ENCODE data around the gene CGNL1.

CGNL1 gene

DNA sequence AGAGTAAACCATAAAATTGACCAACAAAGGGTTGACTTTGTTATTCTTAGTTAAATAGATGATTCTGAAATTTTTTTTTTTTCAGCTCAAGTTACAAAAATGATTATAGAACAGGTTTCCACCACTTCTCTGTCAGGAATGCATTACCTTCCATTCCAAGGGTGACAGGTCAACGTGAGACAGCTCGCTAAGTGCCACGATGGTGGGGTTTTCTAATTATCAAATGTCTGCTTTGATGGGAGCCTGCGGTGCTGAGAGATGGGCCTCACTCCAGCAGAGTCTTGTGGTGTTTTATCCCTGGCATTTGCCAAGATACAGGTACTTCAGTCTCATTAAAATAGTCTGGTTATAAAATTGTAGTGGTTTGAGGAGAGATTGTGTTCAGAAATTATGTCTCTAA, 80.3 kb downstream of the CGNL1 start:
- DNase-seq (ENCODE audit: low read depth in 2 of 2), result no peak

DNA sequence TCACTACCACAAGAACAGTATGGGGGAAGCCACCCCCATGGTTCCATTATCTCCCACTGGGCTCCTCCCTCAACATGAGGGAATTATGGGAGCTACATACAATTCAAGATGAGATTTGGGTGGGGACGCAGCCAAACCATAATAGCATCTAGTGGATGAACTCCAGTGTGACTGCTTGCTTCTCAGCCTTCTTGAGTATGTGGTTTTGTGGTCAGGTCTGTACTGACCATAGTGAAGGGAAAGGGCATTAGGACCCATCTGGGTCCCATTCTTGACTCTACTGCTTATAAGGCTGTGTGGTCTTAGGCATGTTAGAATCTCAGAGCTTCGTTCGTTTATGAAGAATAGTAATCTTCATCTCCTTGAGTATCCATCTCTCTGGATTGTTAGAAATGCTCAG, 81.4 kb downstream of the CGNL1 start:
- no peak for DNase-seq (ENCODE audit: low read depth in 2 of 2)

DNA sequence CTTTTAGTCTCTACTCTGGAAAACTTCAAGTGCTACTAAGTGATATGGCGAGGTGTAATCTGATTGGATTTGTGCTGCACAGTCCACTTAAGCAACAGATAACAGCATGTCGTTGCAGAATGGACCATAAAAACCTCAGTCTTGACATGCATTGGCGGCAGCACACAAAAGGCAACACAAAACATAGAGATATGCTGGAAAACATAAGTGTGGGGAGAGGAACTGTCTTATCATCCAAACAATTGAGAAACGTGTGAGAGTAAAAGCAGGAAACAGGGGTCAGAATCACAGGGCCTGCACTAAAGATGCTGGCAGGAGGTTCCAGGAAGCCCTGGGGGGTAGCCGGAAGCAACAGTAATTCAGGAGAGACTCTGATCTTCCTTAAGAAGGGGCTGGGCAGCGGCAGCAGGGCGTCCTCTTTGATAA, 82.1 kb downstream of the CGNL1 start:
- DNase-seq (ENCODE audit: low read depth in 2 of 2), result no peak

DNA sequence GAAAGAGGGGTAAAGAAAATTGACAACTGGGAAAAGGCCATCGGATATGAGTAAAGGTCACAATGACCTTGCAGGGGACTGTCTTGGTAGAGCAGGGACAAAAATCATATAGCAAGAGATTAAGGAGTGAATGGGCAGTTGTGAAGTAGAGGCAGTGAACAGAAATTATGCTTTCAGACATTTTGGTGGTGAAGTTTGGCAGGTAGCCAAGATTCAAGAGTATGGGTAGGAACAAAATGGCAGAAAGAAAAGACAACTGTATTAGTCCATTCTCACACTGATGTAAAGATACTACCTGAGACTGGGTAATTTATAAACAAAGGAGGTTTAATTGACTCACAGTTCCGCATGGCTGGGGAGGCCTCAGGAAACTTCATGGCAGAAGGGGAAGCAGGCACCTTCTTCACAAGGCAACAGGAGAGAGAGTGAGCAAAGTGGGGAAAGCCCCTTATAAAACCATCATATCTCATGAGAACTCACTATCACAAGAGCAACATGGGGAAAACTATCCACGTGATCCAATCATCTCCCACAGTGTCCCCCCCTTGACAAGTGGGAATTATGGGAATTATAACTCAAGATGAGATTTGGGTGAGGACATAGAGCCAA, 84.0 kb downstream of the CGNL1 start:
- DNase-seq (ENCODE audit: low read depth in 2 of 2), result no peak

DNA sequence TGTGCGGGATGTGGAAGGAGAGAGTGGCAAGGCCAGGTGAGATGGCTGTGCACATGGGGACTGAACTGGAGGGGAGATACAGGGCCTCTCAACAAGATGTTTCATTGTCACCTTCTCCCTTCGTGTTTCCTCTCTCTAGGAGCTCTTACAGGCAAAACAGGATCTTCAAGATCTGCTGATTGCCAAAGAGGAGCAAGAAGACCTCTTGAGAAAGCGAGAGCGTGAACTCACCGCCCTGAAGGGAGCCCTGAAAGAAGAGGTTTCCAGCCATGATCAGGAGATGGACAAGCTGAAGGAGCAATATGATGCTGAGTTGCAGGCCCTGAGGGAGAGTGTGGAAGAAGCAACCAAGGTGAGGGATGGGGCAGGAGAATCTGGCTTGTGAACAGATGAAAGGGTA, 85.2 kb downstream of the CGNL1 start:
- no peak for DNase-seq (ENCODE audit: low read depth in 2 of 2)

DNA sequence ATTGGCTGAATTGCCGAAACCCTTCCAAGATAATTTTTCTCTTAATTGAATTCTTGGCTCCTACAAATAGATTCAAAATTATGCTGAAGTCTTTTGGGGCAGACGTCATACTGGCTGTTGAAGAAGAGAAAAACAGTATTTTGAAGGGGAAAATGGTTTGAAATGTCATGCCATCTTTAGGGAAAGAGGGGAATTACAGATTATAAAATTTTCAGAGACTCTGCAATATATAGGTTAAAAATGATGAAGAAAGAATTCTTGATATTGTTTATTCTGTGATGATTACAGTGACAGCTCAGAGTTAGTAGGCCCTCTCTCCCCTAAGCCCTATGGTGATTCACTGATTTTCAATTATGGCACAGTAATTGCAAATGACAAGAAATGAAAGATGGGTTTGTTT, 86.1 kb downstream of the CGNL1 start:
- no peak for DNase-seq (ENCODE audit: low read depth in 2 of 2)

DNA sequence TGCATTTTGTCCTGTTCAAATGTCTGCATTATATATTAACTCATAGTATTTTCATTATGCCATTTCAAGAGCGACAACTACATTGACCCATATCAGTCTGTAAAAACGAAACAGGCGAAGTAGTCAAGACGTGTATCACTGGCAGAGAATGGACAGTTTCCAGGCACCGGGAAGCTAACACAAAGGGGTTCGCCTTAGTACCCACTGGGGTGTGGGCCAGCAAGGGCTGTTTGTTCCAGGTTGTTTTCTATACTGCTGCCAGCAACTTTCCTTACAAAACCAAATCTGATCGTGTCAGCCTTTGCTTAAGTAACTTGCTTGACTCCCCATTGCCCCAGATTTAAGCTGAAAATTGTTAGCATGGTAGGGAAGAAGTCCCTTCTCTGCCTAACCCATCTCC, 87.1 kb downstream of the CGNL1 start:
- DNase-seq (ENCODE audit: low read depth in 2 of 2), result no peak

DNA sequence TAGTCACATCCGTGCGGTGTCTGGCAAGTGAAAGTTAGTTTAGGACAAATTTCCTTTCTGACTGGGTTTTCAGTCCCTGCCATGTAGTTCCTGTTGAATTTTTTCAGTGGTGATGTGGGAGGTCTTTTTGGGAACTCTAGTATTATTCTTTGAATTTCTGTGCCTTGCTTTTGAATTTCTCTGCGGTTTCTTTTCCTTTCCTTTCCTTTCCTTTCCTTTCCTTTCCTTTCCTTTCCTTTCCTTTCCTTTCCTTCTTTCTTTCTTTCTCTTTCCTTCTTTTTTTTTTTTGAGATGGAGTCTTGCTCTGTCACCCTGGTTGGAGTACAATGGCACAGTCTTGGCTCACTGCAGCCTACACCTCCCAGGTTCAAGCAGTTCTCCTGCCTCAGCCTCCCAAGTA, 88.2 kb downstream of the CGNL1 start:
- DNase-seq (ENCODE audit: low read depth in 2 of 2), result no peak

DNA sequence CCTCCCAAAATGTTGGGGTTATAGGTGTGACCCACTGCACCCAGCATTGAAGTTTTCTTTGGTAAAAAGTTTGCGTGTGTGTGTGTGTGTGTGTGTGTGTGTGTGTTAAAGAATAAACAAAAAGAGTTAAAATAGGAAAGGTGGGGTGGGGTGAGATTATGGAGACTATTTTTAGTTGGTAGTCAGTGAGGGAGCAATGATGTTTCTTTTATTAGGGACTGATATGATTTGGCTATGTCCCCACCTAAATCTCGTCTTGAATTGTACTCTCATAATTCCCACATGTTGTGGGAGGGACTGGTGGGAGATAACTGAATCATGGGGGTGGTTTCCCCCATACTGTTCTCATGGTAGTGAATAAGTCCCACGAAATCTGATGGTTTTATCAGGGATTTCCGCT, 92.2 kb downstream of the CGNL1 start:
- no peak for DNase-seq (ENCODE audit: low read depth in 2 of 2)

DNA sequence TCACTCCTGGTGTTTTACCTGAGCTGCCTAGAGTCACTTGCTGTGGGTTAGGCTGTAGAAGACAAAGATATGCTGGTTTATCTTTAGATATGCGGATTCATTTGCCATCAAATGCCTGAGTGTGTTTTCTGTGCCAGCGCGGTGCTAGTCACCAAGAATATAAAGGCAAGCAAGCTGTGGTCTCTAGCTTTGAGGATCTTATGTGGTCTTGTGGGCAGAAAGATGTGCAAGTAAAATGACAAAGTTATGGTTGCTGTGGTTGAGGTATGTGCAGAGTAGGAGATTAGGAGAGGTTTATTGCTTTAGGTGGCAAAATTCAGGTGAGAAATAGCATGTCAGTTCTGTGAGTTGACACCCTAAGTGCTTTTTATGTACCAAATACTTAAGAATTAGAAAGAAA, 94.2 kb downstream of the CGNL1 start:
- DNase-seq (ENCODE audit: low read depth in 2 of 2), result no peak

DNA sequence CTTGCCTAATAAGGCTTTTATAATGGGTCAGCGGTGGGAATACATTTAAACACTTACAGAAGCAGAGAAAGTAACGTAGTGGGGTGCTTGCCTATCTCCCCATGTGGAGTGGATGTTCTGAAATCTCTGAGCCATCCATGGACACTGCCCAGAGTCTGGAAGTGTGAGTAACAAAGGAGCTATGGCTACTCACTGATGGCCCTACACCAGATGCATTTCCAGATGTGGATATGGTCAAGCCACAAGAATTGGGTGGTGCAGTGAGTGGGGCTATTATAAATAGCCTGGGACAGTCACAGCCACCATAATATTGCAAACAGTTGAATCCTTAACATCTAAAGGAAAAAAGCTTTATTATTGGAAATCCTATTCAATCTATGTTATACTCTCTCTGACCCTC, 96.6 kb downstream of the CGNL1 start:
- no peak for DNase-seq (ENCODE audit: low read depth in 2 of 2)

DNA sequence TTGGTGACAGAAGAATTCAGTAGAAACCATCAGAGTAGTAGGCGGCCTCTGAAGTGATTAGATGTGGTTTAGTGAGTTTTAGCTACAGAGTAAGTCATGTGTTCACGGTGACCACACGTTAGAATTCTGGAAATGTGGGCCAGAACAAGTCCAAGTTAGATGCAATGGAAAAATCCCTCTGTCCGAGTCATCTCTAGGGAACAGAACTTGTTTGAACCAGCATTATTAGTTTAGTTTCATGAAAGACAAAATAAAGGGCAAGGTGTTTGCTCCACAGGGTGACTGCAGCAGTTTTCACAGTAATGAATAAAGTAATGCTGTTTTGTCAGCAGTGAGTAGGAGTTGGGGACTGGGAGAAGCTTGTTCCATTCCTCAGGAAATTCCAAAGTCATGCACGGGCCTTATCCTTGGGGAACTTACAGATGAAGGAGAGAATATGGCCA, 100.2 kb downstream of the CGNL1 start:
- no peak for DNase-seq (ENCODE audit: low read depth in 2 of 2)

DNA sequence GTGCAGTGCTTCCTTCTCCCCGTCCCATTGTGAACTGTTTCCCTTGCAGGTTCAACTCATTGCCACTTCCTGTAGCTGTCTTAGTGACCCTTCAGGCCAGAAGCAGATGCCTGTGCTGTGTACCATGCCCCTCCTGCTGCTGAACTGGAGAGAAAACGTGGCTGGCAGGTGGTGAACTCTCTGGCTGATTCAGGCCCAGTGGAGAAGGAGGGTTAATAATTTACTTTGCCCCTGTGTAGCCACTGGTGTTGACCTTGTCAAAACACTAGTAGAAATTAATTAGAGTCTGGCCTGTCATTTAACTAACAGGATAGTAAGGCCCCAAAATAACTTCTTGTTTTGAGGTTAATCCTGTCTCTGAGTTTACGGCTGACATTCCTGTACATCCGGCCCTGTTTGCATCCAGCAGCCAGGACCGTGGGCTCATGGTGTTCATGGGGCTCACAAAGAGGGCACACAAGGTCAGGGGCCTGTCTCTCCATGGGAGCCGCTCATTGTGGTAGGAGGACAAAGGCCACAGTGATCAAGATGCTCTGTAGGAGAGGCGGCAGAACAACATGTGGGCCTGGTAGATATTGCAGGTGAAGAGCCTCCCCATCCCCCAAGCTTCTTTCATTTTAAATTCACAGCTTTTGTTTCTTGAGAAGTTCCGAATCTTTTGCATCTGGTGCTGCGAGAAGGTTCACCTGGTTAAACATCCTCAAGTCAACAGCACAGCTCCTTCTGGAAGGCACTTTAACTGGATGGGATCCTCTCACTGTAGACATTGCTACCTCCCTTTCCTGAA, 101.6 kb downstream of the CGNL1 start:
- DNase-seq (ENCODE audit: low read depth in 2 of 2), result no peak

DNA sequence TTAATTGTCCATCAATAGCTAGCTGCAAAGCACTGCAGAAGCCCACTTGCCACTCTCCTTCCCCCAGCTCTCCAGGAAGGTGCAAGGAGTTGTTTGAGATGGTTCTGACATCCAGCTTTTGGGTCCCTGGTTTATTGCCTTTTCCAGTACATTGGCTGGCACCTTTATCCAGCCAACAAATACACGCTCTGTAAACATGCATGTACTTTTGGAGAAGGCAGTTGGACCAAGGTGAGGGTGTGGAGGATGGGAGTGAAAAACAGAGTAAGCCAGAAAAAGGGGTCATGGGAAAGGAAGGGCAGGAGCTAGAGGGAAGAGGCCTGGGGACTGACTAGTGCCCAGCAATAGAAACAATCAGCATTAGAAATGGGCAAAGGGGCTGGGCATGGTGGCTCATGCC, 102.7 kb downstream of the CGNL1 start:
- DNase-seq (ENCODE audit: low read depth in 2 of 2), result no peak

DNA sequence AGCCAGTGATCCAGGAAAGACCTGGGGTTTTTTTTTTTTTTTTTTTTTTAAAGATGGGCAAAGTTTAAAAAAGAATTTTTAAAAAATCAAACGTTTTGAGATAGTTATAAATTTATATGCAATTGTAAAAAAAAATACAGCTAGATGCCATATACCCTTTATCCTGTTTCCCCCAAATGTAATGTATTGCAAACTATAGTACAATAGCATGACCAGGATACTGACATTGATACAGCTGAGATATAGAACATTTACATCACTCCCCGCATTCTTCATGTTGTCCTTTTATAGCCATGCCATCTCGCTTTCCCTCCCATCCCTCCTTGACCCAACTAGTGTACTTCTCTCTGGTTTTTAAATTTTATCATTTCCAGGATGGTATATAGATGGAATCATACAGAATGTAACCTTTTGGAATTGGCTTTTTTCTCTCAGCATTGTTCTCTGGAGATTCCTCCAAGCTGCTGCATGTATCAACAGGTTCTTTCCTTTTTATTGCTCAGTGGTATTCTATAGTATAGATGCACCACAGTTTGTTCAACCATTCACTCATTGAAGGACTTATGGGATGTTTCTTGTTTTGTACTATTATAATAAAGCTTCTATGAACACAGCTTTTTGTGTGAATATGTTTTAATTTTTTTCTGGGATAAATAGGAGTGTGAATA, 104.9 kb downstream of the CGNL1 start:
- no peak for DNase-seq (ENCODE audit: low read depth in 2 of 2)

DNA sequence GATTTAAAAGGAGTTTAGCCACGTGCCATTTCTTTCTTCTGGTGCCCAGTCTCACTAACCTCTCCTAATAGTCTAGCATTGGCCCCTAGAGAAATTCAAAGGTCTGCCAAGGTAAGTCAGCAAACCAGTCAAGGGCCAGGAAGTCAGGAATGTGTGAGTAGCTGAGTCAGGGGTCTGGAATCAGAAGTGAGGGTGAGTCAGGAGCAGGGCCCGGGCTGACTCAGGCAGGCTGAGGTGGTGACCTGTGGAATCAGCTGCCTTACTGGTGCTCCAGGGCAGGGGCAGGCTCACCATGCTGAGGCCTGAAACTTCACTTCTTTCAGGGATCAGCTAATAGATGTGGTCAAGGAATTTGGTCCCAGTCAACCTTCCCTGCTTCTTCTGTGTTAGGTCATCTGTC, 109.6 kb downstream of the CGNL1 start:
- DNase-seq (ENCODE audit: low read depth in 2 of 2), result no peak

DNA sequence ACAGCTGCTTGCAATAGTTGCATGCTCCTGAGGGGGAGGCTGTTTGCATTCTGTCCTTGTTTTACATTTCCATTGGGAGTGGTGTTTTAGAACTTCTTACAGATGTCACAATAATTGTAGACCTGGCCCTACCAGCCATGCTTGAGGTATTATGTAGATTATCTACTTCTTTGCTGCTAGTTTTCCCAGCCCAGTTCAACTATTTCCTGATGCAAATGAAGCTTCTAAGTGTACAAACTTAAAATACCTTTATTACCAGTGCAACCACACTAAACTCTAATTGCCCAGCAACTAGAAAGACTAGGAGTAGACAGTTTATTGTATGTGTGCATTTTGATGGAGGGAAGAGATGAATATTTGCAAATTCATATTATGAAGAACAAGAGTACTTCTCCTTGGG, 110.5 kb downstream of the CGNL1 start:
- no peak for DNase-seq (ENCODE audit: low read depth in 2 of 2)

DNA sequence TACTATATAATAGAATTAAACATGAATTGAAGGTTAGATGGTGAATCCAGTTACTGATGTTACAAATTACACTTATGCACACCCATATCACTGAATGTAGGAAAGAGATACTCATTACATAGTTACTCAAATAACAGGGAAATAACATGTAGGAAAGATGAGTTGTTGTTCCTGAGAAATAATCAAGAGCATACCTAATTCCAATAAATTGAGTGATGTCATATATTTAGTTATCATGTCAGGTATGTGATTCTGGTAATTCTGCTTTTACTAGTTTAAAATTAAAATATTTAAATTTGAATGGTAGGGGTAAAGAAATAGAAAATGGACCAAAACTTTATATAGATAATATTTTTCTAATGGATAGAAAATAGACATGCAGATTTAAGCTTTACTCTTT, 112.8 kb downstream of the CGNL1 start:
- DNase-seq (ENCODE audit: low read depth in 2 of 2), result no peak

DNA sequence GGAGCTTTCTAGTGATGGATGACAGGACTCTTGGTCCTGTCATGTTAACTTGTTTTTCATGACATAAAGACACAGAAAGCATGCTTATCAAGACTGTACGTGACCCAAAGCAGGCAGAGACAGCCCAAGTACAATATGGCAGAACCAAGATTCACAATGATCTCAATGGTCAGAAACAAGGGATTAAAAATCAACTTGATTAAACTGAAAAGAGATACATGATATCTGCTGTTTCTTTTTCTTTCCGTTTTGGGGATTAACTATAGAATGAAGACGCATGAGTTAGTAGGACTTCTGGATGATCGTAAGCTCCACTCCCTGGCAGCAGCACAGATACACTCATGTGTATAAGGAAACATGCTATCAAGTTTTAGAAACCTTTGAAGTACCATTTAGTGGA, 117.0 kb downstream of the CGNL1 start:
- no peak for DNase-seq (ENCODE audit: low read depth in 2 of 2)

DNA sequence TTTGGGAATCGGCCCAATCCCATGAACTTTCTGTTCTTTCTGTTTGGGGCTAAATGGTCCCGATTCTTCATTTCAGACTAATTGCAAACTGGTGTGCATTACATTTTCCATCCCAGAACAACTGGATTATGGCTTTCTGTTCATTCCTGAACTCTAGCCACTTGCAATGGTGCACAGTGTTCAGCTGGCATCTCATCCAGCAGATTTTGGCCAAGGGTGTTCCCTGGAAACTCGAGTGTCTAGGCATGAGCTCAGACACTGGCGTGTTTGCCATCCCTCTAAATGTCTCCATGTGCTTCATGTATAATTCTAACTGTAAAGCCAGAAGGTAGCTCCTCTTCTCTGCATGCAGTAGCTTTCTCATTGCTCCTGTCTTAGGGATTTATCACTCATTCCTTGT, 118.3 kb downstream of the CGNL1 start:
- no peak for DNase-seq (ENCODE audit: low read depth in 2 of 2)

DNA sequence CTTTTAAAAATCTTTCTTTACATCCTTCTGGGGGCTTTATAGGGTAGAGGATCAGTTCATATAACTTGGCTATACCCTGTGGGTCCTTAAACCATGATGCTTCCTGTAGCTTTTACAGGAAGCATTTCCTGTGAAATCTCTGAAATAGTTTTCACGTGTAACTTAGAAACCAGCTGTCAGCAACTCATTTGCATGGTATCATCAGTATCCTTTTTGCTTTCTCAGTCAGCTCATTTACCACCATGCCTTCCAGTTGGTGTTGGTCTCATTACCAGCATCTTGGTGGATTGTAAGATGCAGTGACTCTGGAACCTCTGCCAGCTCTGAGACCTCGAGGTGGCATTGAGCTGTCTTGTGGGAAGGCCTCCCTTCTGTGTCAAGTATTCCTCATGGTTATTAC, 118.7 kb downstream of the CGNL1 start:
- DNase-seq (ENCODE audit: low read depth in 2 of 2), result no peak

DNA sequence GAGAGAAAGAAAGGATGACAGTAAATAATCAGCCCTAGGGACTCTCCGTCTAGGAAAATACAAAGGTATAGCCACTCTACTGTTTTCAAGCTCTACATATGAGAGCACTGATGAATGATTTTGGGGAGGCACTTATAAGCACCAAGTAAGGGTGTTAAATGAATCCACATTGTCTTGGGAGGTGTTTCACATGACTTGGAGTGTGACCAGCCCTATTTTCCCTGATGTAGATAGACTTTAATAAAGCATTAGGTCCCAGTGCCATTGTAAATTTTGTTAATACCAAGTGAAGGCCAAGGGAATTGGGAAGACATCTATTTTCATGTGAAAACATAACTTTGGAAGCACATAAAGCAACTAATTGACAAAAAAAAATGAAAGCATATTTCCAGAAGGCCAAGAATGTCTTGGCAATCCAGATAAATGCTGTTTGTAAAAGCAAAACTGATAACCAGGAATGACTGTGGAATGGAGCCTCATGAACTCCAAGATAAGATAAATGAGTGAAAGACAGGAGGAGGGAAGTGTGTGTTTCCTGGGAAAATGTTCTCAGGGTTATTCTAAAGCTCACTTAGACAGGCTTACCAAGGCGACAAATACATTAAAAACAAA, 119.4 kb downstream of the CGNL1 start:
- no peak for DNase-seq (ENCODE audit: low read depth in 2 of 2)

DNA sequence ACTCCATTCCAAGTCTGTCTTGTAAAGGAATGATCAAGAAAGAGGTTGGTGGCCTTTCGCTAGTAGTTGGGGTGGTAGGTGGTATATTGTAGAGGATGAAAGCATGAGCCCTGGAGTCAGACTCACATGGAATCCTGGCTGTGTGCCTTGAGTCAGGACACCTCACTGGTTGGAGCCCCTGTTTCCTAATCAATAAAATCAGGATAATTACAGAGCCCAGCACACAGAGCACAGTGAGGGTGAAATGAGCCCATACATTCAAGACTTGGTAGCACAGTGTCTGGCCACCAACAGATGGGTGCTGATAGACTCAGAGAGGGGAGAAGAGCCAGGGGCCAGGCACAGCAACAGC, 120.3 kb downstream of the CGNL1 start:
- DNase-seq (ENCODE audit: low read depth in 2 of 2), result no peak

Data from stimulated activated CD8-positive, alpha-beta memory T cell treated with anti-CD3 and anti-CD28 coated beads, Interleukin-7, amount 100 ng/mL, for 4 hours (primary cell).